WTC11 (cell line): Measurements from ENCODE around the gene CHST14. TPM values are rescaled to one million over a fixed set of nuclear protein-coding genes. Genes with fewer than 3 reads are reported as not detected.

Experiments used
- ATAC-seq: fragments of 200-7000 bp; cut with Tn5 transposase; 2 replicates; pipeline ENCODE4 v1.10.0; 2021; ENCODE audit warnings: mild to moderate bottlenecking, moderate library complexity
- CTCF ChIA-PET: fragments of 300-600 bp; sonication (Branson Sonifier 250); formaldehyde crosslinking; loops from one replicate; lab custom pipeline; 2021; ENCODE audit warnings: antibody characterized with exemption; lab: Charles Lee
- POLR2A ChIA-PET: fragments of 350-600 bp; sonication (Branson Sonifier 250); formaldehyde crosslinking; loops from one replicate; lab custom pipeline; 2021; ENCODE audit warnings: antibody characterized with exemption; lab: Charles Lee
- DNase-seq: peaks from one replicate; pipeline ENCODE4 v3.0.0; 2021; ENCODE audit warnings: low spot score
- H3K27ac Mint-ChIP-seq: 2 replicates; pipeline ENCODE4 v1.8.0; 2021; ENCODE audit warnings: mixed read lengths
- H3K27me3 Mint-ChIP-seq: 2 replicates; pipeline ENCODE4 v1.8.0; 2021; ENCODE audit warnings: low read depth, mild to moderate bottlenecking, moderate library complexity, mixed read lengths
- H3K36me3 Mint-ChIP-seq: 2 replicates; pipeline ENCODE4 v1.8.0; 2021; ENCODE audit warnings: mixed read lengths
- H3K4me1 Mint-ChIP-seq: 2 replicates; pipeline ENCODE4 v1.8.0; 2022; ENCODE audit warnings: mixed read lengths
- H3K4me3 Mint-ChIP-seq: 2 replicates; pipeline ENCODE4 v1.8.0; 2021; ENCODE audit warnings: mild to moderate bottlenecking, moderate library complexity, mixed read lengths
- H3K9me3 Mint-ChIP-seq: 2 replicates; pipeline ENCODE4 v1.8.0; 2021; ENCODE audit warnings: mixed read lengths
- CREB1 ChIP-seq: sonication (generic); formaldehyde crosslinking; IDR thresholded peaks from 2 replicates; pipeline ENCODE4 v1.8.0; 2023; ENCODE audit warnings: mild to moderate bottlenecking, missing genetic modification reagents
- FOXK1 ChIP-seq: sonication (generic); formaldehyde crosslinking; IDR thresholded peaks from 2 replicates; pipeline ENCODE4 v1.8.0; 2022; ENCODE audit warnings: mild to moderate bottlenecking, moderate library complexity, missing genetic modification reagents
- GABPB1 ChIP-seq: sonication (generic); formaldehyde crosslinking; IDR thresholded peaks from 2 replicates; pipeline ENCODE4 v1.8.1; 2023; ENCODE audit warnings: mild to moderate bottlenecking, missing genetic modification reagents
- IRF1 ChIP-seq: sonication (generic); formaldehyde crosslinking; IDR thresholded peaks from 2 replicates; pipeline ENCODE4 v1.8.0; 2023; ENCODE audit warnings: missing genetic modification reagents
- MXD4 ChIP-seq: fragments of 250-450 bp; sonication (Bioruptor Pico); IDR thresholded peaks from 2 replicates; pipeline ENCODE4 v1.8.0; 2021; ENCODE audit warnings: mild to moderate bottlenecking, moderate library complexity, borderline replicate concordance
- NFE2L1 ChIP-seq: sonication (generic); formaldehyde crosslinking; IDR thresholded peaks from 2 replicates; pipeline ENCODE4 v1.8.1; 2023; ENCODE audit warnings: missing genetic modification reagents
- NR1H2 ChIP-seq: sonication (generic); formaldehyde crosslinking; IDR thresholded peaks from 2 replicates; pipeline ENCODE4 v1.9.0; 2021; ENCODE audit warnings: mild to moderate bottlenecking, moderate library complexity, missing genetic modification reagents
- NR2C2 ChIP-seq: sonication (generic); formaldehyde crosslinking; IDR thresholded peaks from 2 replicates; pipeline ENCODE4 v1.8.0; 2022; ENCODE audit warnings: mild to moderate bottlenecking, missing genetic modification reagents
- TCF7 ChIP-seq: sonication (generic); formaldehyde crosslinking; IDR thresholded peaks from 2 replicates; pipeline ENCODE4 v1.8.0; 2022; ENCODE audit warnings: mild to moderate bottlenecking, low read depth, missing genetic modification reagents, moderate library complexity
- TEAD4 ChIP-seq: sonication (generic); formaldehyde crosslinking; IDR thresholded peaks from 2 replicates; pipeline ENCODE4 v1.8.0; 2022; ENCODE audit warnings: mild to moderate bottlenecking, missing genetic modification reagents
- USF2 ChIP-seq: sonication (generic); formaldehyde crosslinking; IDR thresholded peaks from 2 replicates; pipeline ENCODE4 v1.8.1; 2023; ENCODE audit warnings: mild to moderate bottlenecking, missing genetic modification reagents, moderate library complexity
- ZNF263 ChIP-seq: sonication (generic); formaldehyde crosslinking; IDR thresholded peaks from 2 replicates; pipeline ENCODE4 v1.8.1; 2022; ENCODE audit warnings: low read depth, mild to moderate bottlenecking, moderate library complexity, missing genetic modification reagents
- ZNF423 ChIP-seq: fragments of 250-450 bp; sonication (Bioruptor Pico); IDR thresholded peaks from 2 replicates; pipeline ENCODE4 v2.1.2; 2022; ENCODE audit warnings: mild to moderate bottlenecking, moderate library complexity
- ZNF425 ChIP-seq: fragments of 250-450 bp; sonication (Bioruptor Pico); conservative IDR thresholded peaks from 2 replicates; pipeline ENCODE4 v1.9.0; 2021; ENCODE audit warnings: mild to moderate bottlenecking
- ZNF671 ChIP-seq: fragments of 250-450 bp; sonication (Bioruptor Pico); IDR thresholded peaks from 2 replicates; pipeline ENCODE4 v1.8.0; 2021; ENCODE audit warnings: mild to moderate bottlenecking
- total RNA-seq: library from RNA; stranded (reverse); gene quantifications from 3 replicates; pipeline ENCODE4 v1.2.3, GENCODE V29; 2021
- TF ChIP-seq, protein P1 (sequence below): sonication (generic); formaldehyde crosslinking; IDR thresholded peaks from 2 replicates; pipeline ENCODE4 v1.8.1; 2023; ENCODE audit warnings: mild to moderate bottlenecking, missing genetic modification reagents
- TF ChIP-seq, protein P2 (sequence below): sonication (generic); formaldehyde crosslinking; IDR thresholded peaks from 2 replicates; pipeline ENCODE4 v1.8.0; 2022; ENCODE audit warnings: mild to moderate bottlenecking, missing genetic modification reagents
- TF ChIP-seq, protein P3 (sequence below): sonication (generic); formaldehyde crosslinking; IDR thresholded peaks from 2 replicates; pipeline ENCODE4 v1.8.1; 2023; ENCODE audit warnings: mild to moderate bottlenecking, missing genetic modification reagents, moderate library complexity
- TF ChIP-seq, protein P4 (sequence below): sonication (generic); formaldehyde crosslinking; IDR thresholded peaks from 2 replicates; pipeline ENCODE4 v1.8.0; 2022; ENCODE audit warnings: missing genetic modification reagents

Gene CHST14
- total RNA-seq, 1 experiment from 2014 or later, result 21.3 TPM

- ChIA-PET POLR2A (interaction anchor here (1.0 kb wide), 1 partner anchor 21 kb away, joined by 3 read pairs; no protein-coding TSS in a partner anchor), CTCF (interaction anchor here (0.5 to 1.9 kb wide), 6 partner anchors 11 to 458 kb away, joined by 3 to 9 read pairs (median 3); no protein-coding TSS in a partner anchor)
- H3K9me3 Mint-ChIP-seq, result no peaks in the 10 kb centered on the region
- ATAC-seq, result no peak; the same call in 1 of the 2 replicates
- DNase-seq, result no peak
- H3K4me3 Mint-ChIP-seq, result no peak overlapping the region
- peak overlapping the region; percentile 76 for H3K27ac Mint-ChIP-seq
- H3K4me1 Mint-ChIP-seq, result peaks cover 52% of the 10 kb centered on the region
- H3K27me3 Mint-ChIP-seq, result no peaks in the 10 kb centered on the region
- peaks cover 4% of the 10 kb centered on the region for H3K36me3 Mint-ChIP-seq
- TF ChIP-seq, protein P1, sequence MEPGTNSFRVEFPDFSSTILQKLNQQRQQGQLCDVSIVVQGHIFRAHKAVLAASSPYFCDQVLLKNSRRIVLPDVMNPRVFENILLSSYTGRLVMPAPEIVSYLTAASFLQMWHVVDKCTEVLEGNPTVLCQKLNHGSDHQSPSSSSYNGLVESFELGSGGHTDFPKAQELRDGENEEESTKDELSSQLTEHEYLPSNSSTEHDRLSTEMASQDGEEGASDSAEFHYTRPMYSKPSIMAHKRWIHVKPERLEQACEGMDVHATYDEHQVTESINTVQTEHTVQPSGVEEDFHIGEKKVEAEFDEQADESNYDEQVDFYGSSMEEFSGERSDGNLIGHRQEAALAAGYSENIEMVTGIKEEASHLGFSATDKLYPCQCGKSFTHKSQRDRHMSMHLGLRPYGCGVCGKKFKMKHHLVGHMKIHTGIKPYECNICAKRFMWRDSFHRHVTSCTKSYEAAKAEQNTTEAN (CRISPR knock-in tag), result no peak
- TF ChIP-seq TCF7 (CRISPR knock-in tag) (no peak), NFE2L1 (CRISPR knock-in tag) (no peak), GABPB1 (no peak), TEAD4 (no peak), ZNF263 (CRISPR knock-in tag) (no peak)
Measured at GRCh38 chr15:40456299-40456712, 14.5 kb upstream of the CHST14 start.

GRCh38 chr15:40456738-40457137, 14.0 kb upstream of the CHST14 start:
- Mint-ChIP-seq H3K27ac (peak overlapping the region; percentile 76), H3K36me3 (peaks cover 4% of the 10 kb centered on the region), H3K27me3 (no peaks in the 10 kb centered on the region), H3K9me3 (no peaks in the 10 kb centered on the region), H3K4me3 (no peak overlapping the region), H3K4me1 (peaks cover 47% of the 10 kb centered on the region)
- ATAC-seq (no peak), DNase-seq (no peak)
- POLR2A ChIA-PET, result interaction anchor here (1.0 kb wide), 1 partner anchor 21 kb away, joined by 3 read pairs; no protein-coding TSS in a partner anchor
- TF ChIP-seq ZNF263 (CRISPR knock-in tag) (no peak), NR1H2 (CRISPR knock-in tag) (no peak), ZNF671 (CRISPR knock-in tag) (no peak)
- TF ChIP-seq, protein P2, sequence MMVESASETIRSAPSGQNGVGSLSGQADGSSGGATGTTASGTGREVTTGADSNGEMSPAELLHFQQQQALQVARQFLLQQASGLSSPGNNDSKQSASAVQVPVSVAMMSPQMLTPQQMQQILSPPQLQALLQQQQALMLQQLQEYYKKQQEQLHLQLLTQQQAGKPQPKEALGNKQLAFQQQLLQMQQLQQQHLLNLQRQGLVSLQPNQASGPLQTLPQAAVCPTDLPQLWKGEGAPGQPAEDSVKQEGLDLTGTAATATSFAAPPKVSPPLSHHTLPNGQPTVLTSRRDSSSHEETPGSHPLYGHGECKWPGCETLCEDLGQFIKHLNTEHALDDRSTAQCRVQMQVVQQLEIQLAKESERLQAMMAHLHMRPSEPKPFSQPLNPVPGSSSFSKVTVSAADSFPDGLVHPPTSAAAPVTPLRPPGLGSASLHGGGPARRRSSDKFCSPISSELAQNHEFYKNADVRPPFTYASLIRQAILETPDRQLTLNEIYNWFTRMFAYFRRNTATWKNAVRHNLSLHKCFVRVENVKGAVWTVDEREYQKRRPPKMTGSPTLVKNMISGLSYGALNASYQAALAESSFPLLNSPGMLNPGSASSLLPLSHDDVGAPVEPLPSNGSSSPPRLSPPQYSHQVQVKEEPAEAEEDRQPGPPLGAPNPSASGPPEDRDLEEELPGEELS, result no peak
- CTCF ChIA-PET, result interaction anchor here (0.5 to 1.9 kb wide), 7 partner anchors 12 to 474 kb away, joined by 3 to 9 read pairs (median 3); no protein-coding TSS in a partner anchor

DNA sequence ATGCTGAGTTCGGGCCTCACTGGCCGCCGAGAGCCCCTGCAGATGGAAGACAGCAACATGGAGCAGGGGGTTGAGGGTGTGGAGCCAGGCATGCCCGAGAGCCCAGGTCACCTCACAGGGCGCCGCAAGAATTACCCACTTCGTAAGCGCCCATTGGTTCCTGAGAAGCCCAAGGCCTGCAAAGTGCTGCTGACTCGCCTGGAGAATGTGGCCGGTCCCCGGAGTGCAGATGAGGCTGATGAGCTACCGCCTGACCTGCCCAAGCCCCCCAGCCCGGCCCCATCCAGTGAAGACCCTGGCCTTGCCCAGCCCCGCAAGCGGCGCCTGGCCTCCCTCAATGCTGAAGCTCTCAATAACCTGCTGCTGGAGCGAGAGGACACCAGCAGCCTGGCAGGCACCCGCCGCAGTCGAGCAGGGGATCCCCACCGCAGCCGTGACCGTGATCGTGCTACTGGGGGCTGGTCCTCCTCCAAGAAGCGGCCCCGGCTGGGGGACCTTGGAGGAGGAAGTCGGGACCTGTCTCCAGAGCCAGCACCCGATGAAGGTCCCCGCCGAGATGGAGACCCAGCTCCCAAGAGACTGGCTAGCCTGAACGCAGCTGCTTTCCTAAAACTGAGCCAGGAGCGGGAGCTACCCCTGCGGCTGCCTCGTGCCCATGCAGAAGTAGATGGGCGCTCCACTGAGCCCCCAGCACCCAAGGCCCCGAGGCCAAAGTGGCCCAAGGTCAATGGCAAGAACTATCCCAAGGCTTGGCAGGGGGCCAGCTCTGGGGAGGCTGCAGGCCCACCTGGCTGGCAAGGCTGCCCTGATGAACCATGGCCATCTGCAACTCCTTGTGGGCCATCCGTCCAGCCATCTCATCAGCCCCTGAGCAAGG, 12.1 kb upstream of the CHST14 start:
- no peak for DNase-seq
- no peak for ATAC-seq
- POLR2A ChIA-PET, result no interaction called here
- Mint-ChIP-seq H3K9me3 (no peaks in the 10 kb centered on the region), H3K27ac (no peak overlapping the region), H3K4me1 (peaks cover 29% of the 10 kb centered on the region), H3K36me3 (peaks cover 13% of the 10 kb centered on the region), H3K4me3 (no peak overlapping the region), H3K27me3 (no peaks in the 10 kb centered on the region)
- CTCF ChIA-PET, result interaction anchor here (0.6 to 1.1 kb wide), 2 partner anchors 11 to 12 kb away, joined by 3 read pairs; no protein-coding TSS in a partner anchor
- TF ChIP-seq ZNF423 (CRISPR knock-in tag), result no peak
- TF ChIP-seq NR2C2, result no peak
- no peak for TF ChIP-seq CREB1 (CRISPR knock-in tag)
- TF ChIP-seq MXD4, result no peak
- no peak for TF ChIP-seq ZNF671 (CRISPR knock-in tag)
- TF ChIP-seq FOXK1 (CRISPR knock-in tag), result no peak
- no peak for TF ChIP-seq IRF1
- TF ChIP-seq USF2 (CRISPR knock-in tag), result no peak
- TF ChIP-seq ZNF425 (CRISPR knock-in tag), result no peak
- TF ChIP-seq, protein P3, sequence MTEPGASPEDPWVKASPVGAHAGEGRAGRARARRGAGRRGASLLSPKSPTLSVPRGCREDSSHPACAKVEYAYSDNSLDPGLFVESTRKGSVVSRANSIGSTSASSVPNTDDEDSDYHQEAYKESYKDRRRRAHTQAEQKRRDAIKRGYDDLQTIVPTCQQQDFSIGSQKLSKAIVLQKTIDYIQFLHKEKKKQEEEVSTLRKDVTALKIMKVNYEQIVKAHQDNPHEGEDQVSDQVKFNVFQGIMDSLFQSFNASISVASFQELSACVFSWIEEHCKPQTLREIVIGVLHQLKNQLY (CRISPR knock-in tag), result no peak
- TF ChIP-seq, protein P4, sequence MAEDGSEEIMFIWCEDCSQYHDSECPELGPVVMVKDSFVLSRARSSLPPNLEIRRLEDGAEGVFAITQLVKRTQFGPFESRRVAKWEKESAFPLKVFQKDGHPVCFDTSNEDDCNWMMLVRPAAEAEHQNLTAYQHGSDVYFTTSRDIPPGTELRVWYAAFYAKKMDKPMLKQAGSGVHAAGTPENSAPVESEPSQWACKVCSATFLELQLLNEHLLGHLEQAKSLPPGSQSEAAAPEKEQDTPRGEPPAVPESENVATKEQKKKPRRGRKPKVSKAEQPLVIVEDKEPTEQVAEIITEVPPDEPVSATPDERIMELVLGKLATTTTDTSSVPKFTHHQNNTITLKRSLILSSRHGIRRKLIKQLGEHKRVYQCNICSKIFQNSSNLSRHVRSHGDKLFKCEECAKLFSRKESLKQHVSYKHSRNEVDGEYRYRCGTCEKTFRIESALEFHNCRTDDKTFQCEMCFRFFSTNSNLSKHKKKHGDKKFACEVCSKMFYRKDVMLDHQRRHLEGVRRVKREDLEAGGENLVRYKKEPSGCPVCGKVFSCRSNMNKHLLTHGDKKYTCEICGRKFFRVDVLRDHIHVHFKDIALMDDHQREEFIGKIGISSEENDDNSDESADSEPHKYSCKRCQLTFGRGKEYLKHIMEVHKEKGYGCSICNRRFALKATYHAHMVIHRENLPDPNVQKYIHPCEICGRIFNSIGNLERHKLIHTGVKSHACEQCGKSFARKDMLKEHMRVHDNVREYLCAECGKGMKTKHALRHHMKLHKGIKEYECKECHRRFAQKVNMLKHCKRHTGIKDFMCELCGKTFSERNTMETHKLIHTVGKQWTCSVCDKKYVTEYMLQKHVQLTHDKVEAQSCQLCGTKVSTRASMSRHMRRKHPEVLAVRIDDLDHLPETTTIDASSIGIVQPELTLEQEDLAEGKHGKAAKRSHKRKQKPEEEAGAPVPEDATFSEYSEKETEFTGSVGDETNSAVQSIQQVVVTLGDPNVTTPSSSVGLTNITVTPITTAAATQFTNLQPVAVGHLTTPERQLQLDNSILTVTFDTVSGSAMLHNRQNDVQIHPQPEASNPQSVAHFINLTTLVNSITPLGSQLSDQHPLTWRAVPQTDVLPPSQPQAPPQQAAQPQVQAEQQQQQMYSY (CRISPR knock-in tag), result no peak
